Liver (tissue), 9 donors: ENCODE results near the gene HOXD11. TPM values are rescaled to one million over a fixed set of nuclear protein-coding genes. Genes with fewer than 3 reads are reported as not detected.
A peak's percentile ranks its signal among the peaks of the same experiment; 100 is the strongest.

Experiments
- DNase-seq: peaks from one replicate; pipeline ENCODE4 v3.0.0-alpha.2; 2017; ENCODE audit warnings: low spot score
- H3K27ac ChIP-seq, 2 donors: one replicate each; pipeline ENCODE4 v1.7.0; 2013; ENCODE audit warnings: inconsistent platforms in 2 of 2, low read length in 2 of 2, control low read depth in 1 of 2, low read depth in 1 of 2, mild to moderate bottlenecking in 1 of 2
- H3K27me3 ChIP-seq, 4 donors: one replicate each; pipeline versions ENCODE4 v1.6.1 to v1.7.0; 2013; ENCODE audit warnings: low read length in 3 of 4, inconsistent platforms in 1 of 4, mild to moderate bottlenecking in 1 of 4, moderate library complexity in 1 of 4; ENCODE audit not compliant: control insufficient read depth in 4 of 4, insufficient read depth in 4 of 4
- H3K36me3 ChIP-seq, 4 donors: one replicate each; pipeline versions ENCODE4 v1.6.1 to v1.7.0; 2013; ENCODE audit warnings: low read length in 3 of 4, mild to moderate bottlenecking in 3 of 4, low read depth in 1 of 4, moderate library complexity in 1 of 4; ENCODE audit not compliant: control insufficient read depth in 4 of 4, insufficient read depth in 3 of 4
- H3K4me1 ChIP-seq, 4 donors: one replicate each; pipeline versions ENCODE4 v1.6.1 to v1.7.0; 2013; ENCODE audit warnings: low read length in 3 of 4, mild to moderate bottlenecking in 3 of 4, moderate library complexity in 1 of 4; ENCODE audit not compliant: control insufficient read depth in 4 of 4, insufficient read depth in 4 of 4
- H3K4me3 ChIP-seq, 3 donors: one replicate each; pipeline versions ENCODE4 v1.6.1 to v1.7.0; 2013; ENCODE audit warnings: low read length in 3 of 3, control low read depth in 1 of 3, low read depth in 1 of 3, mild to moderate bottlenecking in 1 of 3
- H3K9ac ChIP-seq, 2 donors: one replicate each; pipeline ENCODE4 v1.7.0; 2013; ENCODE audit warnings: low read length in 2 of 2, mild to moderate bottlenecking in 2 of 2, moderate library complexity in 2 of 2, control low read depth in 1 of 2, low read depth in 1 of 2
- H3K9me3 ChIP-seq, 4 donors: one replicate each; pipeline versions ENCODE4 v1.6.1 to v1.7.0; 2013; ENCODE audit warnings: low read length in 3 of 4; ENCODE audit not compliant: control insufficient read depth in 4 of 4
- EGR1 ChIP-seq, 2 donors: IDR thresholded peaks; 2 replicates each; pipeline ENCODE4 v1.6.1; 2016 to 2018; ENCODE audit warnings: antibody characterized with exemption in 2 of 2, low read depth in 2 of 2
- FOXA1 ChIP-seq: IDR thresholded peaks from 2 replicates; pipeline ENCODE4 v1.6.1; 2016; ENCODE audit warnings: antibody characterized with exemption
- FOXA2 ChIP-seq: IDR thresholded peaks from 2 replicates; pipeline ENCODE4 v1.6.1; 2016; ENCODE audit warnings: antibody characterized with exemption
- GABPA ChIP-seq, 2 donors: IDR thresholded peaks in 1 of 2; conservative IDR thresholded peaks in 1 of 2; 2 replicates each; pipeline ENCODE4 v1.6.1; 2016; ENCODE audit warnings: antibody characterized with exemption in 2 of 2, mild to moderate bottlenecking in 1 of 2, moderate library complexity in 1 of 2
- HNF4A ChIP-seq, 2 donors: conservative IDR thresholded peaks; 2 replicates each; pipeline ENCODE4 v1.6.1; 2016; ENCODE audit warnings: antibody characterized with exemption in 2 of 2, mild to moderate bottlenecking in 2 of 2
- HNF4G ChIP-seq: IDR thresholded peaks from 2 replicates; pipeline ENCODE4 v1.6.1; 2016; ENCODE audit warnings: antibody characterized with exemption
- JUND ChIP-seq, 2 donors: IDR thresholded peaks; 2 replicates each; pipeline ENCODE4 v1.6.1; 2016; ENCODE audit warnings: antibody characterized with exemption in 2 of 2
- MAX ChIP-seq: IDR thresholded peaks from 2 replicates; pipeline ENCODE4 v1.6.1; 2016; ENCODE audit warnings: antibody characterized with exemption
- NR2F2 ChIP-seq: IDR thresholded peaks from 2 replicates; pipeline ENCODE4 v1.6.1; 2016; ENCODE audit warnings: antibody characterized with exemption
- RAD21 ChIP-seq, 2 donors: IDR thresholded peaks; 2 replicates each; pipeline ENCODE4 v1.6.1; 2016; ENCODE audit warnings: antibody characterized with exemption in 2 of 2, mild to moderate bottlenecking in 2 of 2
- REST ChIP-seq: IDR thresholded peaks from 2 replicates; pipeline ENCODE4 v1.6.1; 2016; ENCODE audit warnings: antibody characterized with exemption, mild to moderate bottlenecking
- RXRA ChIP-seq, 2 donors: IDR thresholded peaks; 2 replicates each; pipeline ENCODE4 v1.6.1; 2017 to 2018; ENCODE audit warnings: antibody characterized with exemption in 2 of 2, mild to moderate bottlenecking in 1 of 2
- SP1 ChIP-seq: IDR thresholded peaks from 2 replicates; pipeline ENCODE4 v1.6.1; 2018; ENCODE audit warnings: antibody characterized with exemption, mild to moderate bottlenecking
- TAF1 ChIP-seq: conservative IDR thresholded peaks from 2 replicates; pipeline ENCODE4 v1.6.1; 2016; ENCODE audit warnings: antibody characterized with exemption, mild to moderate bottlenecking
- YY1 ChIP-seq: IDR thresholded peaks from 2 replicates; pipeline ENCODE4 v1.6.1; 2016; ENCODE audit warnings: antibody characterized with exemption, mild to moderate bottlenecking
- ZBTB33 ChIP-seq: IDR thresholded peaks from 2 replicates; pipeline ENCODE4 v1.6.1; 2016; ENCODE audit warnings: antibody characterized with exemption
- WGBS: extraction: QIAGEN DNeasy Blood & Tissue Kit; methylation state at CpG from one replicate; pipeline ENCODE4 v1.1.7; 2013; 5-methylcytosine and 5-hydroxymethylcytosine counted together
- polyA plus RNA-seq, 2 donors: library from polyadenylated mRNA; stranded (reverse) in 1 of 2; unstranded in 1 of 2; fragments of 200-250 nt in 1 of 2; fragments of >200 nt in 1 of 2; fragmentation: Nextera tagmentation in 1 of 2; extraction: Ambion mirVana in 1 of 2; gene quantifications; one replicate each; pipeline versions ENCODE4 v1.2.1 to v1.2.3, GENCODE V29; 2013 to 2015
- total RNA-seq, 2 donors: library from RNA; depleted of rRNA; stranded (reverse); fragments of >200 nt; gene quantifications; one replicate each; pipeline ENCODE4 v1.2.3, GENCODE V29; 2014
- TF ChIP-seq, protein P1 (sequence below): fragments of 150-350 bp; IDR thresholded peaks from 2 replicates; pipeline ENCODE4 v1.5.1; 2017; ENCODE audit warnings: improper control_type of control experiment, low read depth, low read length; ENCODE audit not compliant: missing input control
- TF ChIP-seq, protein P2 (sequence below): IDR thresholded peaks from 2 replicates; pipeline ENCODE4 v1.6.1; 2016; ENCODE audit warnings: antibody characterized with exemption
- donor health status: healthy.
- donor health status: healthy.
- donor health status: healthy.
- donor health status: healthy.
- donor health status: healthy.

Gene HOXD11
- total and polyA plus RNA-seq, 4 donors: not detected

DNA sequence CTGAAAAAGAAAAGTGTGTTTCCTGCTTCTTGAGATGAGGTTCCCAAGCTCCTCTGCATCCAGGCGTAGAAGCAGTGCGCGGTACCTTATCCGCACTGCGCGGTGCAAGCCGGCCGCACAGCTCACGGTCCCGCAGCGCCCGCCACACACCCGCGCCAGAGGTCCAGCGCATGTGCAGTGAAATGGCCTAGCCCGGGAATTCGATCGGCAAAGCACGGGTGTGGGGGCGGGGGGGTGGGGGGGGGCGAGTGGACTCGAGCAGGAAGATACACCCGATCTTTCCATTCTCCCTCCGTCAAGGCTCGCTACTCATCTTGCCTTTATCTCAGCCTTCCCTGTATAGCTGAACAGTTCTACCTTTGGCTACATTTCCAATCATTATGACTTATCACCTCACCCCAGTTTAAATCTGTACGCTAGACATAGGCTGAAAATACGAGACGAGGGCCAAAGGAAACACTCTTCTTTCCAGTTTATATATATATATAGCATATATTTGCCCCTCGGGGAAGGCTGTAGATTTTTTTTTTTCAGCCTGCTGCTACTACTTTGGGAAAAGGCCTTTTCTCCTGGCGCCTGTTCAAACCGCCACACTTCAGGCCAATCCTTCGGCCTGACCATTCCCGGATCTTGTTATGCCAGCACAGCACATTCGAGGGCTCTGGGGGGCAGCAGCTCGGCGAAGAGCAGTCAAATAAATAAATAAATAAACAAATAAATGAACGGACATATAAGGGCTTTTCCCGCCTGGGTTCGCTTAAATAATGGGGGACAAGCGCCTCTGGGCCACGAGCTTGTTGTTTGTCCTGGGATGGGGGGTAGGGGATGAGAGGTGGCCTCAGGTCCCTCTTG, 32.8 kb downstream of the HOXD11 start:
- H3K27ac ChIP-seq: no peak overlapping the region
- H3K27me3 ChIP-seq: peaks cover 9 to 29% (median 25%) of the 10 kb centered on the region in 4 donors
- H3K9ac ChIP-seq: no peak overlapping the region
- H3K9me3 ChIP-seq: no peaks in the 10 kb centered on the region
- DNase-seq: no peak
- 18% methylated on average over 41 of the region's 41 CpGs for WGBS
- H3K4me3 ChIP-seq: peak overlapping the region in 1 of 3 donors; percentile 52
- TF ChIP-seq, protein P1, sequence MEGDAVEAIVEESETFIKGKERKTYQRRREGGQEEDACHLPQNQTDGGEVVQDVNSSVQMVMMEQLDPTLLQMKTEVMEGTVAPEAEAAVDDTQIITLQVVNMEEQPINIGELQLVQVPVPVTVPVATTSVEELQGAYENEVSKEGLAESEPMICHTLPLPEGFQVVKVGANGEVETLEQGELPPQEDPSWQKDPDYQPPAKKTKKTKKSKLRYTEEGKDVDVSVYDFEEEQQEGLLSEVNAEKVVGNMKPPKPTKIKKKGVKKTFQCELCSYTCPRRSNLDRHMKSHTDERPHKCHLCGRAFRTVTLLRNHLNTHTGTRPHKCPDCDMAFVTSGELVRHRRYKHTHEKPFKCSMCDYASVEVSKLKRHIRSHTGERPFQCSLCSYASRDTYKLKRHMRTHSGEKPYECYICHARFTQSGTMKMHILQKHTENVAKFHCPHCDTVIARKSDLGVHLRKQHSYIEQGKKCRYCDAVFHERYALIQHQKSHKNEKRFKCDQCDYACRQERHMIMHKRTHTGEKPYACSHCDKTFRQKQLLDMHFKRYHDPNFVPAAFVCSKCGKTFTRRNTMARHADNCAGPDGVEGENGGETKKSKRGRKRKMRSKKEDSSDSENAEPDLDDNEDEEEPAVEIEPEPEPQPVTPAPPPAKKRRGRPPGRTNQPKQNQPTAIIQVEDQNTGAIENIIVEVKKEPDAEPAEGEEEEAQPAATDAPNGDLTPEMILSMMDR: no peak
- TF ChIP-seq NR2F2: no peak
- TF ChIP-seq HNF4G: no peak
- TF ChIP-seq GABPA (IDR thresholded peaks at IDR 0.05 in 1 of 2, conservative IDR thresholded peaks at IDR 0.05 in 1 of 2): no peak
- TF ChIP-seq SP1: no peak
- TF ChIP-seq ZBTB33: no peak
- no peak for TF ChIP-seq RXRA (IDR thresholded peaks at IDR 0.05)
- TF ChIP-seq EGR1 (IDR thresholded peaks at IDR 0.05; ENCODE audit: low read depth in 2 of 2): no peak
- no peak for TF ChIP-seq TAF1
- TF ChIP-seq JUND (IDR thresholded peaks at IDR 0.05): no peak
- no peak for TF ChIP-seq HNF4A (conservative IDR thresholded peaks at IDR 0.05)
- TF ChIP-seq, protein P2, sequence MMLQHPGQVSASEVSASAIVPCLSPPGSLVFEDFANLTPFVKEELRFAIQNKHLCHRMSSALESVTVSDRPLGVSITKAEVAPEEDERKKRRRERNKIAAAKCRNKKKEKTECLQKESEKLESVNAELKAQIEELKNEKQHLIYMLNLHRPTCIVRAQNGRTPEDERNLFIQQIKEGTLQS: no peak
- TF ChIP-seq FOXA2: no peak
- TF ChIP-seq MAX: no peak
- TF ChIP-seq FOXA1: no peak
- no peak for TF ChIP-seq YY1
- TF ChIP-seq REST: no peak
- no peak for TF ChIP-seq RAD21 (IDR thresholded peaks at IDR 0.05)
- H3K36me3 ChIP-seq: no peaks in the 10 kb centered on the region
- peaks cover 7 to 18% (median 13%) of the 10 kb centered on the region in 4 donors for H3K4me1 ChIP-seq
